ENCODE data around the gene FAHD2A. TPM values are rescaled to one million over a fixed set of nuclear protein-coding genes. Genes with fewer than 3 reads are reported as not detected.
A peak's percentile ranks its signal among the peaks of the same experiment; 100 is the strongest.
"Not testable (repeated sequence)": the region's sequence is repeated elsewhere in the genome, so short reads cannot be mapped to it uniquely, and the experiment has no call there.

Gene FAHD2A
- total RNA-seq, 1 experiment from 2014 or later, result 23.0 TPM

GRCh38 chr2:95401480-95401879, 1.0 kb upstream of the FAHD2A start:
- ChIA-PET POLR2A (ENCODE audit: unreplicated experiment) (no interaction called here), CTCF (interaction anchor here (0.6 to 1.5 kb wide), 2 partner anchors 12 kb away, joined by 3 to 7 read pairs; no protein-coding TSS in a partner anchor)
- peaks cover 17% of the 10 kb centered on the region for H3K4me1 ChIP-seq (replicated peaks; ENCODE audit: insufficient read depth)
- no peaks in the 10 kb centered on the region for H3K36me3 ChIP-seq (ENCODE audit: low read depth)
- peak overlapping the region; percentile 92 for H3K4me3 ChIP-seq
- BruUV-seq (replicated peaks), result no TSS peak
- H2AFZ ChIP-seq, result peak overlapping the region; percentile 98
- no peaks in the 10 kb centered on the region; the same call in 1 of the 2 replicates for H3F3A ChIP-seq (ENCODE audit: insufficient read depth, low read depth)
- no peak for DNase-seq
- TF ChIP-seq EZH2 (IDR thresholded peaks at IDR 0.05; ENCODE audit: low read depth) (no peak), CTCF (conservative IDR thresholded peaks at IDR 0.05) (no peak)
- H3K9me3 ChIP-seq (ENCODE audit: insufficient read depth, low read depth), result no peaks in the 10 kb centered on the region
- no peak overlapping the region for H3K27ac ChIP-seq
- intact Hi-C loops (cut with micrococcal nuclease; ENCODE audit: unreplicated experiment), result loop anchor here (5.0 kb wide), 1 partner anchor 169 kb away; no protein-coding TSS in a partner anchor
- no peaks in the 10 kb centered on the region for H3K9me2 ChIP-seq (ENCODE audit: insufficient read depth)
- no peaks in the 10 kb centered on the region for H4K20me1 ChIP-seq (ENCODE audit: insufficient read depth)
- H3K4me2 ChIP-seq, result peak overlapping the region; percentile 88
- no peaks in the 10 kb centered on the region for H3K27me3 ChIP-seq (ENCODE audit: insufficient read depth, low read depth)
- peaks cover 29% of the 10 kb centered on the region for H3K79me2 ChIP-seq (ENCODE audit: low read depth)

GRCh38 chr2:95402004-95402369, 521 bp upstream of the FAHD2A start:
- Histone ChIP-seq H3K4me1 (replicated peaks; ENCODE audit: insufficient read depth) (peaks cover 17% of the 10 kb centered on the region), H3K79me2 (ENCODE audit: low read depth) (peaks cover 29% of the 10 kb centered on the region), H3K4me2 (peak overlapping the region; percentile 88), H3K4me3 (peak overlapping the region; percentile 92), H2AFZ (peak overlapping the region; percentile 98)
- H4K20me1 ChIP-seq (ENCODE audit: insufficient read depth); H3K9me3 ChIP-seq (ENCODE audit: insufficient read depth, low read depth); H3K27me3 ChIP-seq (ENCODE audit: insufficient read depth, low read depth); POLR2A ChIA-PET (ENCODE audit: unreplicated experiment); H3K36me3 ChIP-seq (ENCODE audit: low read depth); H3K27ac ChIP-seq; H3K9me2 ChIP-seq (ENCODE audit: insufficient read depth); H3F3A ChIP-seq (ENCODE audit: insufficient read depth, low read depth): not testable (repeated sequence)
- CTCF ChIA-PET, result interaction anchor here (0.5 to 1.5 kb wide), 3 partner anchors 13 to 321 kb away, joined by 3 to 7 read pairs (median 3); no protein-coding TSS in a partner anchor
- DNase-seq, result peak in 1 of 2 experiments; percentile 44
- intact Hi-C loops (cut with micrococcal nuclease; ENCODE audit: unreplicated experiment), result loop anchor here (2.0 to 5.0 kb wide), 2 partner anchors 87 to 170 kb away; no protein-coding TSS in a partner anchor
- BruUV-seq (replicated peaks), result TSS peak; percentile 78

GRCh38 chr2:95403204-95403721, 755 bp downstream of the FAHD2A start:
- Histone ChIP-seq H2AFZ (peak overlapping the region; percentile 98), H3K4me2 (peak overlapping the region; percentile 88), H3K4me3 (peak overlapping the region; percentile 92), H3K79me2 (ENCODE audit: low read depth) (peaks cover 29% of the 10 kb centered on the region), H3K4me1 (replicated peaks; ENCODE audit: insufficient read depth) (peaks cover 17% of the 10 kb centered on the region)
- H3K9me3 ChIP-seq (ENCODE audit: insufficient read depth, low read depth); H3K27me3 ChIP-seq (ENCODE audit: insufficient read depth, low read depth); H3F3A ChIP-seq (ENCODE audit: insufficient read depth, low read depth); H4K20me1 ChIP-seq (ENCODE audit: insufficient read depth); H3K9me2 ChIP-seq (ENCODE audit: insufficient read depth); H3K36me3 ChIP-seq (ENCODE audit: low read depth); H3K27ac ChIP-seq: not testable (repeated sequence)
- peak; percentile 32 to 39 for DNase-seq
- TSS peak; percentile 50 for BruUV-seq (replicated peaks)
- intact Hi-C loops (cut with micrococcal nuclease; ENCODE audit: unreplicated experiment), result loop anchor here (2.0 to 5.0 kb wide), 2 partner anchors 88 to 171 kb away; no protein-coding TSS in a partner anchor
- ChIA-PET POLR2A (ENCODE audit: unreplicated experiment) (interaction anchor here (0.6 kb wide), 1 partner anchor 129 kb away, joined by 3 read pairs; the partner anchor contains the start of gene PROM2), CTCF (interaction anchor here (0.5 to 1.5 kb wide), 3 partner anchors 14 to 919 kb away, joined by 3 to 7 read pairs (median 3); no protein-coding TSS in a partner anchor)
- peak; percentile 49 for TF ChIP-seq CTCF (conservative IDR thresholded peaks at IDR 0.05)

- H3K27me3 ChIP-seq (ENCODE audit: insufficient read depth, low read depth); H3K9me3 ChIP-seq (ENCODE audit: insufficient read depth, low read depth); H3K9me2 ChIP-seq (ENCODE audit: insufficient read depth); H3F3A ChIP-seq (ENCODE audit: insufficient read depth, low read depth); DNase-seq; H4K20me1 ChIP-seq (ENCODE audit: insufficient read depth); BruUV-seq (replicated peaks); H2AFZ ChIP-seq; POLR2A ChIA-PET (ENCODE audit: unreplicated experiment); H3K27ac ChIP-seq; CTCF ChIA-PET: not testable (repeated sequence)
- Histone ChIP-seq H3K36me3 (ENCODE audit: low read depth) (0 out of 2 replicates have a peak, but pooled peaks cover 12% of the 10 kb centered on the region), H3K4me3 (peak overlapping the region; percentile 92; the same call in 1 of the 2 replicates), H3K4me2 (peak overlapping the region; percentile 88), H3K4me1 (replicated peaks; ENCODE audit: insufficient read depth) (peaks cover 17% of the 10 kb centered on the region), H3K79me2 (ENCODE audit: low read depth) (peaks cover 29% of the 10 kb centered on the region)
- intact Hi-C loops (cut with micrococcal nuclease; ENCODE audit: unreplicated experiment), result loop anchor here (2.0 to 5.0 kb wide), 2 partner anchors 89 to 172 kb away; no protein-coding TSS in a partner anchor
Measured at GRCh38 chr2:95403824-95404223, 1.3 kb downstream of the FAHD2A start.

- POLR2A ChIA-PET (ENCODE audit: unreplicated experiment); CTCF ChIA-PET: not testable (repeated sequence)
- intact Hi-C loops (cut with micrococcal nuclease; ENCODE audit: unreplicated experiment), result loop anchor here (5.0 kb wide), 1 partner anchor 172 kb away; no protein-coding TSS in a partner anchor
Measured at GRCh38 chr2:95404676-95405075, 2.2 kb downstream of the FAHD2A start.

GRCh38 chr2:95411239-95411638, 8.7 kb downstream of the FAHD2A start:
- BruUV-seq (replicated peaks); H2AFZ ChIP-seq; intact Hi-C loops (cut with micrococcal nuclease; ENCODE audit: unreplicated experiment); H3K9me3 ChIP-seq (ENCODE audit: insufficient read depth, low read depth); H3F3A ChIP-seq (ENCODE audit: insufficient read depth, low read depth); H3K4me3 ChIP-seq; POLR2A ChIA-PET (ENCODE audit: unreplicated experiment); H3K4me1 ChIP-seq (replicated peaks; ENCODE audit: insufficient read depth); H3K79me2 ChIP-seq (ENCODE audit: low read depth); H3K9me2 ChIP-seq (ENCODE audit: insufficient read depth); H3K27ac ChIP-seq; CTCF ChIA-PET; DNase-seq; H4K20me1 ChIP-seq (ENCODE audit: insufficient read depth); H3K27me3 ChIP-seq (ENCODE audit: insufficient read depth, low read depth); H3K4me2 ChIP-seq: not testable (repeated sequence)
- H3K36me3 ChIP-seq (ENCODE audit: low read depth), result 0 out of 2 replicates have a peak, but pooled peaks cover 12% of the 10 kb centered on the region

More at GRCh38 chr2:95404676-95405075, 2.2 kb downstream of the FAHD2A start:
- Histone ChIP-seq H3K36me3 (ENCODE audit: low read depth) (0 out of 2 replicates have a peak, but pooled peaks cover 12% of the 10 kb centered on the region), H3K79me2 (ENCODE audit: low read depth) (peaks cover 29% of the 10 kb centered on the region), H3K4me1 (replicated peaks; ENCODE audit: insufficient read depth) (peaks cover 17% of the 10 kb centered on the region)
- H3F3A ChIP-seq (ENCODE audit: insufficient read depth, low read depth); H3K27ac ChIP-seq; H3K4me2 ChIP-seq; H2AFZ ChIP-seq; H3K27me3 ChIP-seq (ENCODE audit: insufficient read depth, low read depth); H3K9me3 ChIP-seq (ENCODE audit: insufficient read depth, low read depth); BruUV-seq (replicated peaks); H4K20me1 ChIP-seq (ENCODE audit: insufficient read depth); H3K9me2 ChIP-seq (ENCODE audit: insufficient read depth); H3K4me3 ChIP-seq; DNase-seq: not testable (repeated sequence)

Measured in PC-9 (cell line).